ENCODE measurements around the gene PML.

DNA sequence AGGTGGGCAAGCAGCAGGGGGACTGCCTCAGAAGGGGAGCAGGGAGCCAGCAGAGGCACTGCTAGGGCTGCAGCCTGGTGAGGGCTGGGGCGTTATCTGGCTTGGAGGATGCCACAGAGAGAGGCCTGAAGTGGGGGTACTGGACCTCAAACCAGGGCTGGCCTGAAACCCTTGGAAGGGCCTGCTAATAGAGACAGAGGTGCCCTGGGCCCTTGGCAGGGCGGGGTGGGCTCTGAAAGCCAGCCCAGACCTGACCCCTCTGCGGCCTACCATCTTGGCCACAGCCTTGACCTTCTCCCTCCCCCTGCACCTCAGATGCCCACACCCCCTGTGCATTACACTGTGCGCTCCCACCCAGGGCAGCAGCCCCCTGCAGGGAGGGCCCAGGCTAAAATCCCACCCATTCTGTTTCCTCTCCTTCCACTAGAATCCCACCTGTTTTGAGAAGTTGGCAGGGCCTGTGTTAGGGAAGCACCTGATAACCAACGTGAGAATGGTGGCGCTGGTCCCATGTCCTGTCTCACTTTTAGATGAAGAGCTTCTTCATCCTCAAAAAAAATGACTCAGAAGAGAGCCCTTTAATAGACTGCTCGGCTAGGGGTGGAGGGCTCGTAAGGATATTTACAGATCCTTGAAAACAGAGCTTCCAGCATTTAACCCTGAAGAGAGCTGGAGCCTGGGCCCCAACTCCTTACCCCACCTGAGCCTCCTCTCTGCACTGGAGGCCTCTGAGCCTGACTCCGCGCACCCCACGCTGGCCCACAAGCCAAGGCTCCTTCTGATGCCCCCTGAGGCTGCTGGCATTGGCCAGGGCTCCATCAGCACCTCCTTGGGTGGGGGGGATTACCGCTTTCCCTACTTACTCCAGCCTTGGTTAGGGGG, 38.4 kb upstream of the PML start:
- TF ChIP-seq, protein P1, sequence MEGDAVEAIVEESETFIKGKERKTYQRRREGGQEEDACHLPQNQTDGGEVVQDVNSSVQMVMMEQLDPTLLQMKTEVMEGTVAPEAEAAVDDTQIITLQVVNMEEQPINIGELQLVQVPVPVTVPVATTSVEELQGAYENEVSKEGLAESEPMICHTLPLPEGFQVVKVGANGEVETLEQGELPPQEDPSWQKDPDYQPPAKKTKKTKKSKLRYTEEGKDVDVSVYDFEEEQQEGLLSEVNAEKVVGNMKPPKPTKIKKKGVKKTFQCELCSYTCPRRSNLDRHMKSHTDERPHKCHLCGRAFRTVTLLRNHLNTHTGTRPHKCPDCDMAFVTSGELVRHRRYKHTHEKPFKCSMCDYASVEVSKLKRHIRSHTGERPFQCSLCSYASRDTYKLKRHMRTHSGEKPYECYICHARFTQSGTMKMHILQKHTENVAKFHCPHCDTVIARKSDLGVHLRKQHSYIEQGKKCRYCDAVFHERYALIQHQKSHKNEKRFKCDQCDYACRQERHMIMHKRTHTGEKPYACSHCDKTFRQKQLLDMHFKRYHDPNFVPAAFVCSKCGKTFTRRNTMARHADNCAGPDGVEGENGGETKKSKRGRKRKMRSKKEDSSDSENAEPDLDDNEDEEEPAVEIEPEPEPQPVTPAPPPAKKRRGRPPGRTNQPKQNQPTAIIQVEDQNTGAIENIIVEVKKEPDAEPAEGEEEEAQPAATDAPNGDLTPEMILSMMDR (IDR thresholded peaks at IDR 0.05; ENCODE audit: low read depth, low read length, missing input control) = no peak
- TF ChIP-seq RAD21 (IDR thresholded peaks at IDR 0.05) = no peak
- TF ChIP-seq, protein P2, sequence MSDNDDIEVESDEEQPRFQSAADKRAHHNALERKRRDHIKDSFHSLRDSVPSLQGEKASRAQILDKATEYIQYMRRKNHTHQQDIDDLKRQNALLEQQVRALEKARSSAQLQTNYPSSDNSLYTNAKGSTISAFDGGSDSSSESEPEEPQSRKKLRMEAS (IDR thresholded peaks at IDR 0.05) = no peak
- TF ChIP-seq, protein P3, sequence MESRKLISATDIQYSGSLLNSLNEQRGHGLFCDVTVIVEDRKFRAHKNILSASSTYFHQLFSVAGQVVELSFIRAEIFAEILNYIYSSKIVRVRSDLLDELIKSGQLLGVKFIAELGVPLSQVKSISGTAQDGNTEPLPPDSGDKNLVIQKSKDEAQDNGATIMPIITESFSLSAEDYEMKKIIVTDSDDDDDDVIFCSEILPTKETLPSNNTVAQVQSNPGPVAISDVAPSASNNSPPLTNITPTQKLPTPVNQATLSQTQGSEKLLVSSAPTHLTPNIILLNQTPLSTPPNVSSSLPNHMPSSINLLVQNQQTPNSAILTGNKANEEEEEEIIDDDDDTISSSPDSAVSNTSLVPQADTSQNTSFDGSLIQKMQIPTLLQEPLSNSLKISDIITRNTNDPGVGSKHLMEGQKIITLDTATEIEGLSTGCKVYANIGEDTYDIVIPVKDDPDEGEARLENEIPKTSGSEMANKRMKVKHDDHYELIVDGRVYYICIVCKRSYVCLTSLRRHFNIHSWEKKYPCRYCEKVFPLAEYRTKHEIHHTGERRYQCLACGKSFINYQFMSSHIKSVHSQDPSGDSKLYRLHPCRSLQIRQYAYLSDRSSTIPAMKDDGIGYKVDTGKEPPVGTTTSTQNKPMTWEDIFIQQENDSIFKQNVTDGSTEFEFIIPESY (IDR thresholded peaks at IDR 0.05) = no peak
- TF ChIP-seq YY1 (IDR thresholded peaks at IDR 0.05) = no peak
- TF ChIP-seq TAF1 (conservative IDR thresholded peaks at IDR 0.05) = no peak
- TF ChIP-seq GABPA (IDR thresholded peaks at IDR 0.05 in 1 of 2, conservative IDR thresholded peaks at IDR 0.05 in 1 of 2) = no peak
- no peak for TF ChIP-seq RXRA (IDR thresholded peaks at IDR 0.05)

All from liver (tissue), 3 donors.